Upper lobe of left lung (tissue), 4 donors: ENCODE measurements around the gene ACOT4.

Source experiments
- CTCF ChIP-seq, 6 experiments: fragments of 450-650 bp in 4 of 6; fragments of 200-600 bp in 2 of 6; sonication (generic) in 2 of 6; IDR thresholded peaks; one replicate each; pipeline ENCODE4 v1.5.1; 2016 to 2019; ENCODE audit warnings: antibody characterized with exemption in 6 of 6
- POLR2A ChIP-seq, 4 donors: fragments of 450-650 bp; IDR thresholded peaks; one replicate each; pipeline ENCODE4 v1.5.1; 2016 to 2017; ENCODE audit warnings: antibody characterized with exemption in 4 of 4, mild to moderate bottlenecking in 2 of 4
- POLR2AphosphoS5 ChIP-seq, 2 donors: sonication (generic); formaldehyde crosslinking; IDR thresholded peaks; one replicate each; pipeline ENCODE4 v1.5.1; 2017; ENCODE audit warnings: antibody characterized with exemption in 2 of 2

GRCh38 chr14:73610687-73611086 is 19.0 kb downstream of the ACOT4 start:
- TF ChIP-seq CTCF (IDR thresholded peaks at IDR 0.05) (no peak), POLR2AphosphoS5 (IDR thresholded peaks at IDR 0.05) (no peak), POLR2A (IDR thresholded peaks at IDR 0.05) (no peak)
